Peyer's patch (tissue), 4 donors: ENCODE data around the gene ASXL3.

Experiments used
- CTCF ChIP-seq, 6 experiments: fragments of 450-650 bp in 4 of 6; fragments of 200-600 bp in 2 of 6; sonication (generic) in 1 of 6; IDR thresholded peaks; one replicate each; pipeline ENCODE4 v1.5.1; 2017 to 2019; ENCODE audit warnings: antibody characterized with exemption in 6 of 6, mild to moderate bottlenecking in 3 of 6, moderate library complexity in 1 of 6
- POLR2A ChIP-seq, 2 donors: fragments of 450-650 bp; IDR thresholded peaks; one replicate each; pipeline ENCODE4 v1.5.1; 2017; ENCODE audit warnings: antibody characterized with exemption in 2 of 2, mild to moderate bottlenecking in 2 of 2, moderate library complexity in 2 of 2

- no peak for TF ChIP-seq CTCF (IDR thresholded peaks at IDR 0.05)
- TF ChIP-seq POLR2A (IDR thresholded peaks at IDR 0.05), result no peak
These were observed 896 bp upstream of the ASXL3 start for GRCh38 chr18:33576999-33577646.
